GM12878 (cell line): ENCODE measurements around the gene MSLN. TPM values are rescaled to one million over a fixed set of nuclear protein-coding genes. Genes with fewer than 3 reads are reported as not detected.

ENCODE experiments used
- ATAC-seq: fragments of 200-7000 bp; cut with Tn5 transposase; 3 replicates; pipeline ENCODE4 v1.9.1; 2020; ENCODE audit warnings: mild to moderate bottlenecking, moderate library complexity
- BruUV-seq: library from RNA; stranded (reverse); fragments of 400-500 nt; replicated peaks from 2 replicates; lab custom pipeline; 2021; lab: Mats Ljungman, UMichigan
- CTCF ChIA-PET: fragments of 300-600 bp; sonication (Branson Sonifier 250); formaldehyde crosslinking; extraction: SDS; loops from one replicate; lab custom pipeline; 2021; ENCODE audit warnings: inconsistent platforms; lab: Yijun Ruan, JAX
- POLR2A ChIA-PET: fragments of 350-600 bp; formaldehyde crosslinking; extraction: SDS; loops from one replicate; lab custom pipeline; 2021; ENCODE audit warnings: inconsistent platforms; lab: Charles Lee
- RAD21 ChIA-PET: fragments of 300-600 bp; sonication (Branson Sonifier 250); formaldehyde crosslinking; loops from one replicate; lab custom pipeline; 2023; ENCODE audit warnings: antibody characterized with exemption; ENCODE audit not compliant: unreplicated experiment; lab: Charles Lee
- SMC1A ChIA-PET: fragments of 300-600 bp; sonication (Branson Sonifier 250); formaldehyde crosslinking; loops from one replicate; lab custom pipeline; 2023; ENCODE audit not compliant: unreplicated experiment, uncharacterized antibody; lab: Charles Lee
- DNase-seq: peaks from one replicate; pipeline ENCODE4 v3.0.0-alpha.2; 2011; ENCODE audit warnings: low read depth, low spot score
- FAIRE-seq: peaks from 3 replicates; lab custom pipeline; 2011; peaks lifted over from hg19 to GRCh38; lab: Jason Lieb, UNC
- H2AFZ ChIP-seq: 2 replicates; pipeline ENCODE4 v1.6.0; 2011; ENCODE audit warnings: low read depth, low read length, control low read depth; ENCODE audit not compliant: control insufficient read depth
- H3K27ac ChIP-seq: 2 replicates; pipeline ENCODE4 v1.5.1; 2011; ENCODE audit warnings: control low read depth; ENCODE audit not compliant: control insufficient read depth, insufficient read depth
- H3K27me3 ChIP-seq, 2 experiments: replicated peaks in 1 of 2; 2 replicates each; pipeline versions ENCODE4 v1.6.0 to v1.6.1; 2011; ENCODE audit warnings: low read length in 1 of 2; ENCODE audit not compliant: control insufficient read depth in 2 of 2, insufficient read depth in 2 of 2
- H3K36me3 ChIP-seq, 2 experiments: 2 replicates each; pipeline ENCODE4 v1.5.1; 2011; ENCODE audit warnings: low read length in 1 of 2; ENCODE audit not compliant: control insufficient read depth in 2 of 2, insufficient read depth in 2 of 2
- H3K4me1 ChIP-seq: 2 replicates; pipeline ENCODE4 v1.6.1; 2011; ENCODE audit warnings: mild to moderate bottlenecking, low read length, moderate library complexity, mixed read lengths; ENCODE audit not compliant: control insufficient read depth, insufficient read depth
- H3K4me2 ChIP-seq: 2 replicates; pipeline ENCODE4 v1.6.0; 2011; ENCODE audit warnings: control low read depth; ENCODE audit not compliant: control insufficient read depth, insufficient read depth
- H3K4me3 ChIP-seq: fragments of 200-600 bp; sonication (generic); 2 replicates; pipeline ENCODE4 v1.5.1; 2016
- H3K79me2 ChIP-seq: 2 replicates; pipeline ENCODE4 v1.6.0; 2011; ENCODE audit warnings: low read length; ENCODE audit not compliant: control insufficient read depth, insufficient read depth
- H3K9ac ChIP-seq: 2 replicates; pipeline ENCODE4 v1.8.0; 2011; ENCODE audit warnings: low read length, control low read depth, mixed read lengths; ENCODE audit not compliant: control insufficient read depth, insufficient read depth
- H3K9me3 ChIP-seq: replicated peaks from 3 replicates; pipeline ENCODE4 v1.5.1; 2011; ENCODE audit warnings: mild to moderate bottlenecking, low read length; ENCODE audit not compliant: control insufficient read depth, insufficient read depth
- H4K20me1 ChIP-seq: 2 replicates; pipeline ENCODE4 v1.6.0; 2011; ENCODE audit not compliant: control insufficient read depth, insufficient read depth
- CREM ChIP-seq: IDR thresholded peaks from 2 replicates; pipeline ENCODE4 v1.6.1; 2014; ENCODE audit warnings: antibody characterized with exemption, low read depth
- EZH2 ChIP-seq: IDR thresholded peaks from 2 replicates; pipeline ENCODE4 v1.6.1; 2012; ENCODE audit warnings: low read depth, mild to moderate bottlenecking, control low read depth, inconsistent platforms, low read length, borderline replicate concordance; ENCODE audit not compliant: control insufficient read depth
- HDAC2 ChIP-seq: fragments of 200-600 bp; sonication (generic); IDR thresholded peaks from 2 replicates; pipeline ENCODE4 v1.6.1; 2017
- IKZF1 ChIP-seq: fragments of 450-650 bp; conservative IDR thresholded peaks from 2 replicates; pipeline ENCODE4 v1.6.1; 2017; ENCODE audit warnings: antibody characterized with exemption, mild to moderate bottlenecking
- SIN3A ChIP-seq: IDR thresholded peaks from 2 replicates; pipeline ENCODE4 v1.6.1; 2012; ENCODE audit warnings: low read depth, low read length, improper control_type of control experiment
- SP1 ChIP-seq: IDR thresholded peaks from one replicate; pipeline ENCODE4 v1.6.1; 2011; ENCODE audit warnings: low read depth, low read length
- ZNF384 ChIP-seq: IDR thresholded peaks from 2 replicates; pipeline ENCODE4 v1.6.1; 2012; ENCODE audit warnings: low read depth, mild to moderate bottlenecking, low read length, improper control_type of control experiment, borderline replicate concordance
- WGBS: methylation state at CpG from one replicate; pipeline ENCODE4 v1.1.6; 2016; ENCODE audit warnings: low lambda C conversion rate; ENCODE audit not compliant: insufficient replicate concordance, insufficient coverage; ENCODE audit errors: missing lambda C conversion rate; 5-methylcytosine and 5-hydroxymethylcytosine counted together
- in situ Hi-C: fragments of 300-500 bp; cut with MboI; formaldehyde crosslinking; loops from 9 replicates; pipeline ENCODE4 v1.14.3; 2018; ENCODE audit warnings: mixed read lengths
- intact Hi-C: fragments of 100-400 bp; cut with micrococcal nuclease; formaldehyde crosslinking; loops from one replicate; pipeline ENCODE4 v1.14.2; 2022; ENCODE audit not compliant: unreplicated experiment
- polyA plus RNA-seq, 11 experiments: library from polyadenylated mRNA; depleted of rRNA in 4 of 11; unstranded in 6 of 11; stranded (reverse) in 5 of 11; fragments of >200 nt; fragmentation: Nextera tagmentation in 4 of 11; fragmentation: Illumina TruSeq in 1 of 11; extraction: Ambion mirVana in 4 of 11; extraction: Trizol in 1 of 11; gene quantifications; 1 replicate in 1 of 11; 2 replicates in 10 of 11; pipeline versions ENCODE4 v1.2.1 to v1.2.3, GENCODE V29; 2011 to 2016; ENCODE audit warnings: inconsistent platforms in 2 of 11, missing spikeins in 2 of 11, low read depth in 1 of 11
- total RNA-seq, 4 experiments: library from RNA; depleted of rRNA in 3 of 4; stranded (reverse); fragments of >200 nt in 3 of 4; fragmentation: Illumina TruSeq in 1 of 4; extraction: Trizol in 1 of 4; gene quantifications; 2 replicates each; pipeline versions ENCODE4 v1.2.1 to v1.2.3, GENCODE V29; 2013 to 2021

Gene MSLN
- total and polyA plus RNA-seq, 10 of the 15 experiments (the other 5 are each of a cell fraction or from before 2014, with no cell fraction given) = 0.08 TPM; not detected in 9

GRCh38 chr16:801584-802363 is 41.2 kb downstream of the MSLN start (continued):
- no peak for TF ChIP-seq EZH2
- no peak for TF ChIP-seq SIN3A
- TF ChIP-seq IKZF1 = no peak
- TF ChIP-seq HDAC2 = no peak

- Histone ChIP-seq H3K9me3 (no peaks in the 10 kb centered on the region), H3K9ac (no peak overlapping the region), H3K36me3 (no peaks in the 10 kb centered on the region), H3K27ac (no peak overlapping the region), H3K4me3 (no peak overlapping the region), H3K4me1 (no peaks in the 10 kb centered on the region), H3K4me2 (no peak overlapping the region), H3K79me2 (peaks cover 5% of the 10 kb centered on the region), H4K20me1 (no peaks in the 10 kb centered on the region), H3K27me3 (peaks cover 0 to 2% of the 10 kb centered on the region in 2 experiments; a peak in 3 of 4 replicates), H2AFZ (no peak overlapping the region)
- ATAC-seq (no peak), DNase-seq (no peak), FAIRE-seq (no peak)
- POLR2A ChIA-PET = no interaction called here
- 11% methylated on average over 7 of the region's 7 CpGs for WGBS
- RAD21 ChIA-PET = no interaction called here
- SMC1A ChIA-PET = no interaction called here
- intact Hi-C loops = no loop called here
- in situ Hi-C loops = no loop called here
- BruUV-seq = no TSS peak
- CTCF ChIA-PET = no interaction called here
- no peak for TF ChIP-seq CREM
- no peak for TF ChIP-seq SP1
- TF ChIP-seq ZNF384 = no peak
Observed at GRCh38 chr16:802461-802860, 41.9 kb downstream of the MSLN start.
